ENCODE results near the gene STC2.

STC2 gene

DNA sequence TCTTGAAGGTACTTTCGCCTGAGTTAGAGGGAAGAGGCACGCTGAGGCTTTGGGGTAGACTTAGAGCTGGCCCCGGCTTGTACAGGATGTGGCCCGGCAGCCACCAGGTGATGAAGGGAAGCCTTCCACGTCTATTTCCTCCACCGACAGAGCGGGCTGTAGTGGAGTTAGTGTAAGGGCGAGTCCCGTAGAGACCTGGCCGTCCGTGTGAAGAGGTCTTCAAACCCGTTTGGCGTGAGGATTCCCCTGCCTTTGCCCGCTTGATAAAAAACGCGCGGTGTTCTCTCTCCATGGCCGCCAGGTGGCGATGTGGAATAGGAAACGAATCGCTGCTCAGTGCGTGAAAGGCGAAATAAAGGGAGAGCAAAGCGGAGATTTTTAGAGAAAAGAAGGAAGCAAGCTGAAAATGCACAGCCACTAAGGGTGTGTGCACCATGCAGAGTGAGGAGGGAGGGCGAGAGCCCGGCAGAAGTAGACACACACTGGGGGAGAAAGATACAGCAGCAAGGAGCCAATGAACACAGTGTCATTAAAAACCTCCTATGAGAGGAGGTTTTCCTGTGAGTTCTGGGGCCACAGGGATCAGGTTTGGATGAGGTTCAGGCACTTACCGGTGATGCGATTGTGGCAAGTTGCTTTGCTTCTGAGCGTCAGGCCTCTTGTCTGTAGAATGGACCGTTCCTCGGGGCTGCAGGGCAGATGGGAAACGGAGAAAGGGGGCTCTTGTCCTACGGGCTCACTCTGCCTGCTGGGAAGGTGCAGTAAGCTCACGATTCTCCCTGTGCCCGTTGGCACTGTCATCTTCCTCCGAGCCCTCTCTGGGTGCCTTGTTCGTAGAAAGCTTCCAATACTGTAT is 34.2 kb downstream of the STC2 start:
- Histone ChIP-seq H2AFZ (ENCODE audit: insufficient read depth, low read length, poor library complexity) (peak overlapping the region; percentile 4), H3K9me3 (ENCODE audit: insufficient read depth, low read depth, low read length) (no peaks in the 10 kb centered on the region), H3K79me1 (ENCODE audit: low read length) (peaks cover 10% of the 10 kb centered on the region), H3K14ac (ENCODE audit: low read length) (peak overlapping the region; percentile 47), H3K18ac (ENCODE audit: low read length) (peak overlapping the region; percentile 1), H2BK12ac (ENCODE audit: low read length) (peak overlapping the region; percentile 26), H4K91ac (ENCODE audit: low read depth, low read length) (peak overlapping the region; percentile 59), H3K23ac (ENCODE audit: low read length) (no peak overlapping the region), H4K12ac (ENCODE audit: low read depth, low read length) (no peak overlapping the region), H3K4me1 (ENCODE audit: control insufficient read depth in 1 of 2, insufficient read depth in 2 of 2, low read length in 2 of 2) (peaks cover 23 to 28% of the 10 kb centered on the region in 2 experiments), H2BK120ac (ENCODE audit: insufficient read depth, low read length, poor library complexity) (peak overlapping the region; percentile 39), H3K9ac (ENCODE audit: low read length) (no peak overlapping the region), H3K79me2 (ENCODE audit: control insufficient read depth, insufficient read depth, low read length, poor library complexity) (no peaks in the 10 kb centered on the region), H3K27ac (ENCODE audit: low read depth, low read length) (no peak overlapping the region), H3K27me3 (ENCODE audit: insufficient read depth, low read length) (no peaks in the 10 kb centered on the region), H4K8ac (ENCODE audit: low read depth, low read length) (peak overlapping the region; percentile 27), H2BK5ac (ENCODE audit: low read depth, low read length, poor library complexity) (peak overlapping the region; percentile 14), H3K4me3 (ENCODE audit: low read depth, low read length) (no peak overlapping the region), H2AK5ac (ENCODE audit: low read length) (no peak overlapping the region), H3K4ac (ENCODE audit: low read depth, low read length) (peak overlapping the region; percentile 8), H3K4me2 (ENCODE audit: low read length) (peak overlapping the region; percentile 19), H3K36me3 (ENCODE audit: control insufficient read depth in 1 of 2, insufficient read depth in 2 of 2, low read length in 2 of 2) (no peaks in the 10 kb centered on the region)
- WGBS (ENCODE audit: extremely low coverage, insufficient coverage, insufficient read length): no CpG with 5 or more reads among the region's 37 CpGs
- peak; percentile 71 to 95 for DNase-seq

DNA sequence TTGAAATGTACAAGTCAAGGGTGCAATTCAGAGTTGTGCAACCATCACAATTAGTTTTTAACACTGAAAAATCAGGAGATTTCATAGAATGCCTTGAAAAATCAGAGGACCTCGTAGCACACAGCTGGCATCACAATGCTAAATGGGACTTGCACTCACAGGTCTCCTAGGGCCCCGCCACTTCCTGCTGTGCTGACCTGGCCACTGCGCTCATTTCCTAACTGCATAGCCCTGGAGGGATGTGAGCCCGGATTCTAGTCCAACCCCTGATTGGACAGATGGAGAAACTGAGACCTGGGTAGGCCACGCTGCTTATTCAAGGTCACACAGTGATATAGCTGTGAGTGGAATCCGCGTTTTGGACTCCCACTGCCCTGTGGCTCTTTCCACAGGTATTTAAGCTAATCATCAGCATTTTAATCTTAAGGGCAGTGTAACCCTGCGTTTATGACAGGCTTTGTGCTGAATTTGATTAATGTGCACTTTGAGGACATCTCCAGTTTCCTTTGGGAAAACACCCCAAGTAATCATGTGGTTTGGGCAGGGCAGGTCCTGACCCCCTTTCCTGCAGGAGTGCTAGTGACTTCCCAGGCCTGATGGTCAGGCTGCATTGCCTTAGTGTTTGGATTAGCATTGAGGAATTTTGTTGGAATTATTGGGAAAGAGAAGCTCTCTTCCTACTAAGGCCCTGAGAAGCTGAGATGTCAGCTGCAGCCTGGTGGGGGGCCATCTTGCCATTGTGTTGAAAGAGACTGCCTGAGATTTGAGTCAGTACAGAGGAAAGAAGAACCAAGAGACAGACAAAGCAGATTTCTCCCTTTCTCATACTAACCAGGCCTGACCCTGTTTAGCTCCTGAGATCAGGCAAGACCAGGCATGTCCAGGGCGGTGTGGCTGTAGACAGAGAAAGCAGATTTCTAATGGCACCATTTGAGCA is 36.2 kb downstream of the STC2 start:
- H2AK5ac ChIP-seq (ENCODE audit: low read length): no peak overlapping the region
- H4K91ac ChIP-seq (ENCODE audit: low read depth, low read length): peak overlapping the region; percentile 94
- peak overlapping the region; percentile 35 for H3K4ac ChIP-seq (ENCODE audit: low read depth, low read length)
- H3K27ac ChIP-seq (ENCODE audit: low read depth, low read length): peak overlapping the region; percentile 64
- H2BK120ac ChIP-seq (ENCODE audit: insufficient read depth, low read length, poor library complexity): peak overlapping the region; percentile 73
- peak overlapping the region; percentile 69 for H4K8ac ChIP-seq (ENCODE audit: low read depth, low read length)
- H3K4me3 ChIP-seq (ENCODE audit: low read depth, low read length): no peak overlapping the region
- peak overlapping the region; percentile 78 for H2BK5ac ChIP-seq (ENCODE audit: low read depth, low read length, poor library complexity)
- H3K79me1 ChIP-seq (ENCODE audit: low read length): peaks cover 10% of the 10 kb centered on the region
- peak overlapping the region; percentile 19 for H4K12ac ChIP-seq (ENCODE audit: low read depth, low read length)
- peaks cover 18 to 26% of the 10 kb centered on the region in 2 experiments for H3K4me1 ChIP-seq (ENCODE audit: control insufficient read depth in 1 of 2, insufficient read depth in 2 of 2, low read length in 2 of 2)
- no peaks in the 10 kb centered on the region for H3K79me2 ChIP-seq (ENCODE audit: control insufficient read depth, insufficient read depth, low read length, poor library complexity)
- H3K4me2 ChIP-seq (ENCODE audit: low read length): no peak overlapping the region
- H3K14ac ChIP-seq (ENCODE audit: low read length): peak overlapping the region; percentile 47
- no peak overlapping the region for H2AFZ ChIP-seq (ENCODE audit: insufficient read depth, low read length, poor library complexity)
- no peak overlapping the region for H3K23ac ChIP-seq (ENCODE audit: low read length)
- no CpG with 5 or more reads among the region's 9 CpGs for WGBS (ENCODE audit: extremely low coverage, insufficient coverage, insufficient read length)
- DNase-seq: no peak
- peak overlapping the region; percentile 64 for H3K18ac ChIP-seq (ENCODE audit: low read length)
- no peak overlapping the region for H3K9ac ChIP-seq (ENCODE audit: low read length)
- H3K9me3 ChIP-seq (ENCODE audit: insufficient read depth, low read depth, low read length): no peaks in the 10 kb centered on the region
- H3K27me3 ChIP-seq (ENCODE audit: insufficient read depth, low read length): no peaks in the 10 kb centered on the region
- no peaks in the 10 kb centered on the region for H3K36me3 ChIP-seq (ENCODE audit: control insufficient read depth in 1 of 2, insufficient read depth in 2 of 2, low read length in 2 of 2)
- H2BK12ac ChIP-seq (ENCODE audit: low read length): peak overlapping the region; percentile 73

DNA sequence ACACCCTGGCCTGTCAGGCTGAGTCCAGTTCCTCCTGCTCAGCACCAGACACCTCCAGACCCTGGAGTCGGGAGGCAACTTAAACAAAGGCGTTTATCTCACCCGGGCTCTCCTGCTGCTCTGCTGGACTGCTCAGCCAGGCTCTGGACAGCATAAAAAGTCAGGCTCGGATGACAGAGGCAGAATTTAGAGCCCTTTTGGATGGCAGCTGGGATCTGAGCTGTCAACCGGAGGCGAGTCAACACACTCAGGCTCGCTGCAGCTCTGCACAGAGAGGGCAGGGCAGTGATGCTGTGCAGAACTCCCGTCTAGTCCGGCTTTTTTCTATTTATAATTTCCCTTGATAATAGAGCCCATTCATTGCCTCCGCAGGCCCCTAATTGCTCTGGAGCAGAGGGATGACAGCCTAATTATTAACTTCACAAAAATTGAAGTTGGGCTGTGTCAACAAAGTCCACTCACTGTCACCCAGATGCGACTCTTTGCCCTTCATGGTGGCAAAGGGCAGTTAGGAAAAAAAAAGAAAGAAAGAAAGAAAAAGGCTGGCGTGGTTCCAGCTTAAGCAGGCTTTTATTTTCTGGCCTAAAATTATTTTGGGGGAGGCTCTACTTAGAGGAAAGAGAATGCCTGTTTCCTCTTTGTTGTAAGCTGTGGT is 37.6 kb downstream of the STC2 start:
- H2BK5ac ChIP-seq (ENCODE audit: low read depth, low read length, poor library complexity): no peak overlapping the region
- H3K4me2 ChIP-seq (ENCODE audit: low read length): peak overlapping the region; percentile 19
- no peaks in the 10 kb centered on the region for H3K79me2 ChIP-seq (ENCODE audit: control insufficient read depth, insufficient read depth, low read length, poor library complexity)
- peaks cover 10% of the 10 kb centered on the region for H3K79me1 ChIP-seq (ENCODE audit: low read length)
- H3K18ac ChIP-seq (ENCODE audit: low read length): no peak overlapping the region
- H4K91ac ChIP-seq (ENCODE audit: low read depth, low read length): no peak overlapping the region
- H3K9me3 ChIP-seq (ENCODE audit: insufficient read depth, low read depth, low read length): no peaks in the 10 kb centered on the region
- no peak overlapping the region for H3K9ac ChIP-seq (ENCODE audit: low read length)
- H3K23ac ChIP-seq (ENCODE audit: low read length): no peak overlapping the region
- no peak overlapping the region for H4K8ac ChIP-seq (ENCODE audit: low read depth, low read length)
- no peak overlapping the region for H2AK5ac ChIP-seq (ENCODE audit: low read length)
- H2BK120ac ChIP-seq (ENCODE audit: insufficient read depth, low read length, poor library complexity): no peak overlapping the region
- no peak overlapping the region for H2AFZ ChIP-seq (ENCODE audit: insufficient read depth, low read length, poor library complexity)
- no peak for DNase-seq
- WGBS (ENCODE audit: extremely low coverage, insufficient coverage, insufficient read length): no CpG with 5 or more reads among the region's 12 CpGs
- no peak overlapping the region for H3K4ac ChIP-seq (ENCODE audit: low read depth, low read length)
- no peak overlapping the region for H2BK12ac ChIP-seq (ENCODE audit: low read length)
- H3K27ac ChIP-seq (ENCODE audit: low read depth, low read length): peak overlapping the region; percentile 65
- H3K14ac ChIP-seq (ENCODE audit: low read length): no peak overlapping the region
- no peak overlapping the region for H4K12ac ChIP-seq (ENCODE audit: low read depth, low read length)
- peaks cover 17 to 26% of the 10 kb centered on the region in 2 experiments for H3K4me1 ChIP-seq (ENCODE audit: control insufficient read depth in 1 of 2, insufficient read depth in 2 of 2, low read length in 2 of 2)
- H3K36me3 ChIP-seq (ENCODE audit: control insufficient read depth in 1 of 2, insufficient read depth in 2 of 2, low read length in 2 of 2): no peaks in the 10 kb centered on the region
- H3K27me3 ChIP-seq (ENCODE audit: insufficient read depth, low read length): no peaks in the 10 kb centered on the region
- H3K4me3 ChIP-seq (ENCODE audit: low read depth, low read length): no peak overlapping the region

DNA sequence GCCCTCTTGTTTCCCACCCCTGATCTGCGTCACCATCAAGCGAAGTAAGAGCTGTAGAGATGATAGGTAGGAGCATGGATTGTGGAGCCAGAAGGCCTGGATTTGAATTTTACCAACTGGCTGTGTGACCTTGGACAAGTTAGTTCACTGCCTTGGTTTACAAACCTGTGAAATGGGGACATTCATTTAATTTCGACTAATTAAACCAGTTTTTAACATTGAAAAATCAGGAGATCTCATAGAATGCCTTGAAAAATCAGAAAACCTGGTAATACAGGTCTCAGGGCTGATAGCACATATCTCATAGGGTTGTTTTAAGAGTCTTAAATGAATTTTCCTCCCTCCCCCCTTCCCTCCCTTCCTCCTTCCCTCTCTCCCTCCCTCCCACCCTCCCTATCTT is 38.8 kb downstream of the STC2 start:
- Histone ChIP-seq H2BK12ac (ENCODE audit: low read length) (no peak overlapping the region), H4K12ac (ENCODE audit: low read depth, low read length) (no peak overlapping the region), H4K8ac (ENCODE audit: low read depth, low read length) (no peak overlapping the region), H3K4me3 (ENCODE audit: low read depth, low read length) (no peak overlapping the region), H4K91ac (ENCODE audit: low read depth, low read length) (no peak overlapping the region), H3K79me2 (ENCODE audit: control insufficient read depth, insufficient read depth, low read length, poor library complexity) (no peaks in the 10 kb centered on the region), H3K79me1 (ENCODE audit: low read length) (peaks cover 10% of the 10 kb centered on the region), H3K4me2 (ENCODE audit: low read length) (no peak overlapping the region), H3K18ac (ENCODE audit: low read length) (no peak overlapping the region), H3K27ac (ENCODE audit: low read depth, low read length) (no peak overlapping the region), H3K27me3 (ENCODE audit: insufficient read depth, low read length) (no peaks in the 10 kb centered on the region), H3K14ac (ENCODE audit: low read length) (no peak overlapping the region), H2BK120ac (ENCODE audit: insufficient read depth, low read length, poor library complexity) (no peak overlapping the region), H2AFZ (ENCODE audit: insufficient read depth, low read length, poor library complexity) (no peak overlapping the region), H3K23ac (ENCODE audit: low read length) (no peak overlapping the region), H2BK5ac (ENCODE audit: low read depth, low read length, poor library complexity) (no peak overlapping the region), H3K4me1 (ENCODE audit: control insufficient read depth in 1 of 2, insufficient read depth in 2 of 2, low read length in 2 of 2) (peaks cover 10 to 17% of the 10 kb centered on the region in 2 experiments), H3K9me3 (ENCODE audit: insufficient read depth, low read depth, low read length) (no peaks in the 10 kb centered on the region), H2AK5ac (ENCODE audit: low read length) (no peak overlapping the region), H3K9ac (ENCODE audit: low read length) (no peak overlapping the region), H3K4ac (ENCODE audit: low read depth, low read length) (no peak overlapping the region), H3K36me3 (ENCODE audit: control insufficient read depth in 1 of 2, insufficient read depth in 2 of 2, low read length in 2 of 2) (no peaks in the 10 kb centered on the region)
- WGBS (ENCODE audit: extremely low coverage, insufficient coverage, insufficient read length): no CpG with 5 or more reads among the region's 3 CpGs
- DNase-seq: no peak

Data from trophoblast cell (in vitro differentiated cells and primary cell).